ENCODE results near the gene ZNF121. TPM values are rescaled to one million over a fixed set of nuclear protein-coding genes. Genes with fewer than 3 reads are reported as not detected.

ZNF121 gene
- total RNA-seq, 4 donors from 2014 or later: 10.7 to 30.5 (median 19.7) TPM

- DNase-seq: no peak
- H3K4me1 ChIP-seq: peaks cover 0 to 8% (median 2%) of the 10 kb centered on the region in 4 donors
- no peak for TF ChIP-seq POLR2A (IDR thresholded peaks at IDR 0.05)
- TF ChIP-seq CTCF (IDR thresholded peaks at IDR 0.05): no peak
- peaks cover 0 to 24% (median 6%) of the 10 kb centered on the region in 4 donors for H3K9me3 ChIP-seq
- peaks cover 0 to 8% (median 0%) of the 10 kb centered on the region in 3 donors for H3K36me3 ChIP-seq
- H3K4me3 ChIP-seq: no peak overlapping the region
- no peak overlapping the region for H3K27ac ChIP-seq
- no peaks in the 10 kb centered on the region for H3K27me3 ChIP-seq
Measured at GRCh38 chr19:9580728-9581127, 3.6 kb downstream of the ZNF121 start.

DNA sequence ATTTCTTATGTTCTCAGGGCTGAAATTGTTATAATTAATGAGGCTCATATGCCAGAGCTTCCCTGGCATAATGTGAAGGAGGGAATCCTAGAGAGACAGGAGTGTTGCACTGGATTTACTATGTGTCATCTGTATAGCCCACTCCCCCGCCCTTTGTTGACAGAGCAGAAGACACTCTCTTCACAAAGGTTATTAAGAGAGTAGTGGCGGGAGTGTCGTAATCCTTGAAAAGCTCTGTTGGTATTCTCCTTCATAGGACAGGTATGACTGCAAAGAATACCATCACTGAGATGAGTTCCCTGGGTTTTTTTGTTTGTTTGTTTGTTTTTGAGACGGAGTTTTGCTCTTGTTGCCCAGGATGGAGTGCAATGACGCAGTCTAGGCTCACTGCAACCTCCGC, 14.0 kb downstream of the ZNF121 start:
- DNase-seq: no peak
- Histone ChIP-seq H3K36me3 (peaks cover 10 to 63% (median 16%) of the 10 kb centered on the region in 3 donors), H3K4me1 (no peaks in the 10 kb centered on the region), H3K4me3 (no peak overlapping the region), H3K27me3 (no peaks in the 10 kb centered on the region), H3K27ac (no peak overlapping the region), H3K9me3 (peaks cover 0 to 99% (median 33%) of the 10 kb centered on the region in 4 donors)
- TF ChIP-seq CTCF (IDR thresholded peaks at IDR 0.05) (no peak), POLR2A (IDR thresholded peaks at IDR 0.05) (no peak)

GRCh38 chr19:9566729-9567128, 17.6 kb downstream of the ZNF121 start:
- DNase-seq: no peak
- Histone ChIP-seq H3K4me1 (no peaks in the 10 kb centered on the region), H3K36me3 (peaks cover 10 to 89% (median 16%) of the 10 kb centered on the region in 3 donors), H3K27ac (no peak overlapping the region), H3K4me3 (no peak overlapping the region), H3K9me3 (peaks cover 0 to 100% (median 45%) of the 10 kb centered on the region in 4 donors), H3K27me3 (no peaks in the 10 kb centered on the region)
- TF ChIP-seq CTCF (IDR thresholded peaks at IDR 0.05): no peak
- TF ChIP-seq POLR2A (IDR thresholded peaks at IDR 0.05): no peak

DNA sequence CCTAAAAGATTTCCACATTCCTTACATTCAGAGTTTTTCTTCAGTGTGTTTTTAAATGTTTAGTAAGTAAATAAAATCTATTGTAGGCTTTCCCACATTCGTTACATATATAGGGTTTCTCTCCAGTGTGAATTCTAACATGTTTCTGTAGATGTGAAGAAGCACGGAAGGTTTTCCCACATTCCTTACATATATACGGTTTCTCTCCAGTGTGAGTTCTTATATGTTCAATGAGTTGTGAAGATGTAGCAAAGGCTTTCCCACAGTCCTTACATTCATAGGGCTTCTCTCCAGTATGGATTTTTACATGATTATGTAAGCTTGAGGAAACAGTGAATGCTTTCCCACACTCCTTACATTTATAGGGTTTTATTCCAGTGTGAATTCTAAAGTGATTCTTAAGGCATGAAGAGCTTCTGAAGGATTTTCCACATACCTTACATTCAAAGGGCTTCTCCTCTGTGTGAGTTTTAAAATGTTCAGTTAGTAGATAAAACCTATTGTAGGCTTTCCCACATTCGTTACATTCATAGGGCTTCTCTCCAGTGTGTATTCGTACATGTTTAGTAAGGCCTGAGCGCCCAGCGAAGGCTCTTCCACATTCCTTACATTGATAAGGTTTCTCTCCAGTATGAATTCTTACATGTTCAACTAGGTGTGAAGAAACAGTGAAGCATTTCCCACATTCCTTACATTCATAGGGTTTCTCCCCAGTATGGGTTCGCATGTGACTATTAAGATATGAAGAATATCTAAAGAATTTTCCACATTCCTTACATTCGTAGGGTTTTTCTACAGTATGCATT, 18.2 kb downstream of the ZNF121 start:
- H3K9me3 ChIP-seq: peaks cover 0 to 100% (median 46%) of the 10 kb centered on the region in 4 donors
- peaks cover 10 to 91% (median 16%) of the 10 kb centered on the region in 3 donors for H3K36me3 ChIP-seq
- no peaks in the 10 kb centered on the region for H3K4me1 ChIP-seq
- TF ChIP-seq CTCF (IDR thresholded peaks at IDR 0.05) (no peak), POLR2A (IDR thresholded peaks at IDR 0.05) (no peak)
- H3K27ac ChIP-seq: no peak overlapping the region
- no peak for DNase-seq
- no peaks in the 10 kb centered on the region for H3K27me3 ChIP-seq
- no peak overlapping the region for H3K4me3 ChIP-seq

DNA sequence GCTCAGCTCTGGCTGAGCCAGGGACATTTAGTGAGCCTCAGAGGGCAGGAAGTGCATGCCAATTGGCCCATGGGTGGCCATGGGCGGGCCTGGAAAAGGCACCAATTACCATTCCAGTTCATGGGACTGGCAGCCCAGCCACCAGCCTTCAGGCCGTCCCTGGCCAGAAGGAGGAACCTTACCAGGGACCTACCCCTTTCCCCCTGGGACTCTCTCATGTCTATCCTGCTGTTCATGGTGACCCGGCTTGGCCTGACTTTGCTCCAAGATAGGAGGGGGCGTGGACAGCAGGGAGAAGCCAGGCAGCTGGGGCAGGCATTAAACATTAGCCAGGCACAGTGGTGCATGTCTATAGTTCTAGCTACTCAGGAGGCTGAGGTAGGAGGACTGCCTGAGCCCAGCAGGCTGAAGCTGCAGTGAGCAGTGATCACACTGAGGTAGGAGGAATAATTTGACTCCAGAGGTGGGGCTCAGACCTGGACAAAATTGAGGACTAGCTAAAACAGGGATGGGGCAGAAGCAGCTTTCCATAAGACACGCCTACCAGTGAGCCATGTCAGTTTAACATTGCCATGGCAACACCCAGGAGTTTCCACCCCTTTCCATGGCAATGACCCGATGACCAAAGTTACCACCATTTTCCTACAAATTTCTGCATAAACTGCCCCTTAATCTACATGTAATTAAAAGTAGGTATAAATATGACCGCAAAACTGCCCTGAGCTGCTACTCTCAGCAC, 31.6 kb downstream of the ZNF121 start:
- Histone ChIP-seq H3K4me3 (no peak overlapping the region), H3K27ac (no peak overlapping the region), H3K36me3 (no peaks in the 10 kb centered on the region), H3K9me3 (peaks cover 0 to 41% (median 3%) of the 10 kb centered on the region in 4 donors), H3K27me3 (no peaks in the 10 kb centered on the region), H3K4me1 (no peaks in the 10 kb centered on the region)
- no peak for DNase-seq
- no peak for TF ChIP-seq POLR2A (IDR thresholded peaks at IDR 0.05)
- TF ChIP-seq CTCF (IDR thresholded peaks at IDR 0.05): no peak
